Trophoblast cell (in vitro differentiated cells and primary cell): ENCODE results near the gene IL10RB.

Experiments
- DNase-seq, 2 donors: peaks; one replicate each; pipeline ENCODE4 v3.0.0-alpha.2; 2016
- H2AFZ ChIP-seq: 2 replicates; pipeline ENCODE4 v1.6.1; 2013; ENCODE audit warnings: low read length, moderate library complexity, mild to moderate bottlenecking; ENCODE audit not compliant: insufficient read depth, poor library complexity
- H2AK5ac ChIP-seq: 2 replicates; pipeline ENCODE4 v1.6.1; 2013; ENCODE audit warnings: mild to moderate bottlenecking, low read length
- H2BK120ac ChIP-seq: 2 replicates; pipeline ENCODE4 v1.6.1; 2013; ENCODE audit warnings: low read length, mild to moderate bottlenecking, moderate library complexity; ENCODE audit not compliant: insufficient read depth, poor library complexity
- H2BK12ac ChIP-seq: 2 replicates; pipeline ENCODE4 v1.6.1; 2013; ENCODE audit warnings: mild to moderate bottlenecking, low read length, moderate library complexity
- H2BK5ac ChIP-seq: 2 replicates; pipeline ENCODE4 v1.6.1; 2013; ENCODE audit warnings: low read length, low read depth, moderate library complexity, mild to moderate bottlenecking; ENCODE audit not compliant: poor library complexity
- H3K14ac ChIP-seq: 2 replicates; pipeline ENCODE4 v1.6.1; 2013; ENCODE audit warnings: mild to moderate bottlenecking, low read length
- H3K18ac ChIP-seq: 2 replicates; pipeline ENCODE4 v1.6.1; 2013; ENCODE audit warnings: mild to moderate bottlenecking, low read length
- H3K23ac ChIP-seq: 2 replicates; pipeline ENCODE4 v1.6.1; 2013; ENCODE audit warnings: low read length
- H3K27ac ChIP-seq: 2 replicates; pipeline ENCODE4 v1.5.1; 2013; ENCODE audit warnings: low read depth, mild to moderate bottlenecking, inconsistent platforms, low read length, moderate library complexity
- H3K27me3 ChIP-seq: 2 replicates; pipeline ENCODE4 v1.6.1; 2013; ENCODE audit warnings: inconsistent platforms, mild to moderate bottlenecking, low read length, moderate library complexity; ENCODE audit not compliant: insufficient read depth
- H3K36me3 ChIP-seq, 2 experiments: 1 replicate in 1 of 2; 2 replicates in 1 of 2; pipeline ENCODE4 v1.6.1; 2013; ENCODE audit warnings: low read length in 2 of 2, mild to moderate bottlenecking in 2 of 2, moderate library complexity in 1 of 2; ENCODE audit not compliant: insufficient read depth in 2 of 2, control insufficient read depth in 1 of 2
- H3K4ac ChIP-seq: 2 replicates; pipeline ENCODE4 v1.6.1; 2013; ENCODE audit warnings: low read depth, mild to moderate bottlenecking, low read length, moderate library complexity
- H3K4me1 ChIP-seq, 2 experiments: 1 replicate in 1 of 2; 2 replicates in 1 of 2; pipeline ENCODE4 v1.6.1; 2013; ENCODE audit warnings: low read length in 2 of 2, mild to moderate bottlenecking in 2 of 2, moderate library complexity in 1 of 2; ENCODE audit not compliant: insufficient read depth in 2 of 2, control insufficient read depth in 1 of 2
- H3K4me2 ChIP-seq: 2 replicates; pipeline ENCODE4 v1.6.1; 2013; ENCODE audit warnings: inconsistent platforms, mild to moderate bottlenecking, low read length, moderate library complexity
- H3K4me3 ChIP-seq: 2 replicates; pipeline ENCODE4 v1.5.1; 2013; ENCODE audit warnings: mild to moderate bottlenecking, low read depth, low read length, inconsistent platforms
- H3K79me1 ChIP-seq: one replicate; pipeline ENCODE4 v1.6.1; 2013; ENCODE audit warnings: low read length
- H3K79me2 ChIP-seq: 2 replicates; pipeline ENCODE4 v1.6.1; 2013; ENCODE audit warnings: low read length, mild to moderate bottlenecking; ENCODE audit not compliant: control insufficient read depth, insufficient read depth, poor library complexity
- H3K9ac ChIP-seq: 2 replicates; pipeline ENCODE4 v1.6.1; 2013; ENCODE audit warnings: mild to moderate bottlenecking, low read length
- H3K9me3 ChIP-seq: 2 replicates; pipeline ENCODE4 v1.6.1; 2013; ENCODE audit warnings: low read depth, mild to moderate bottlenecking, control low read depth, inconsistent platforms, low read length; ENCODE audit not compliant: insufficient read depth
- H4K12ac ChIP-seq: 2 replicates; pipeline ENCODE4 v1.6.1; 2013; ENCODE audit warnings: low read depth, mild to moderate bottlenecking, low read length, moderate library complexity
- H4K8ac ChIP-seq: 2 replicates; pipeline ENCODE4 v1.6.1; 2013; ENCODE audit warnings: low read depth, mild to moderate bottlenecking, low read length, moderate library complexity
- H4K91ac ChIP-seq: one replicate; pipeline ENCODE4 v1.6.1; 2013; ENCODE audit warnings: low read depth, mild to moderate bottlenecking, low read length, moderate library complexity
- WGBS: extraction: QIAGEN DNeasy Blood & Tissue Kit; methylation state at CpG from one replicate; pipeline ENCODE4 v1.1.7; 2013; ENCODE audit warnings: missing lambda C conversion rate; ENCODE audit not compliant: insufficient read length, insufficient coverage; ENCODE audit errors: extremely low coverage; 5-methylcytosine and 5-hydroxymethylcytosine counted together

Gene IL10RB

GRCh38 chr21:33299181-33299752 is 33.1 kb downstream of the IL10RB start:
- Histone ChIP-seq H3K27me3 (no peaks in the 10 kb centered on the region), H2AK5ac (no peak overlapping the region), H4K91ac (no peak overlapping the region), H3K4ac (no peak overlapping the region), H3K9me3 (peaks cover 4% of the 10 kb centered on the region), H3K79me2 (no peaks in the 10 kb centered on the region), H3K14ac (no peak overlapping the region), H3K36me3 (no peaks in the 10 kb centered on the region), H3K4me3 (no peak overlapping the region), H2BK5ac (no peak overlapping the region), H2BK12ac (no peak overlapping the region), H2AFZ (no peak overlapping the region), H4K8ac (no peak overlapping the region), H3K9ac (no peak overlapping the region), H3K18ac (no peak overlapping the region), H3K4me2 (no peak overlapping the region), H3K27ac (no peak overlapping the region), H3K23ac (no peak overlapping the region), H3K4me1 (peaks cover 0 to 4% of the 10 kb centered on the region in 2 experiments), H4K12ac (no peak overlapping the region), H2BK120ac (no peak overlapping the region), H3K79me1 (no peaks in the 10 kb centered on the region)
- DNase-seq = no peak
- no CpG with 5 or more reads among the region's 5 CpGs for WGBS

DNA sequence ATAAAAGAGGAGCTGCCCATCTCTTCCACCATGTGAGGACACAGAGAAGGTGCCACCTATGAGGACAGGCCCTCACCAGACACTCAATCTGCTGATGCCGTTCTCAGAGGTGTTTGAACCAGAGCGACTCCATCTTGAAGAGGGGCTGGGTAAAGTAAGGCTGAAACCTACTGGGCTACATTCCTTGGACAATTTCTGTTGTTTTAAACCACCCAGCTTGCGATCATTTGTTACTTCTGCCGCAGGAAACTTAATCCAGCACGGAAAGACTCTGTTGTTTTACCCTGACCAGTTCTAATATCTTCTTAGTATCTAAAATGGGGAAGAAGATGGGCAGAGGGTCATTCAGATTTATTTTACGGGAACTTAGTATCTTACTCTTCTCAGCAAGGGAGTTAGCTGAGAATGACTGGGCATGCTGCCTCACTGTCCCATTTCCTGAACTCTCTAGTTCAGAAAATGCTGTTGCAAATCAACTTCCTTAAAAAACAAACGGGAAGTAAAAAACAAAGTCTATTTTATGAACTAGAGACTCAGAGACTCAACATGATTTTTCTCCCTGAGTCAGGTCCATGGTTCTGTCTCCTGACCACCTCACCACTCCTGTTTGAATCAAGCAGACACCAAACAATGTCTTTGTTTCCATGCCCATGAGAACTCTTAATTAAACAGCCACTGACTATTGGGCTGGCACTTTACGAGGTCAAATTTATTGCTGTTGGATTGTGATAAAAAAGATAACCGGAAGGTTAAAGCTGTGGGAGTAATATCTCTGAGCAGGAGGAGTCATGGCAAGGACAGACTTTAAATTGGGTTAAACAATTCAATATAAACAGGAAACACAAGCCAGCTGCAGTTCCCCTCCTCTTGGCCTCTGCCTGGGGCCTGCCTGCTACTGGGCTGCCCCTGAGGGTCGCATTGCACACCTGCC is 34.8 kb downstream of the IL10RB start:
- no CpG with 5 or more reads among the region's 10 CpGs for WGBS
- no peak overlapping the region for H3K4me3 ChIP-seq

DNA sequence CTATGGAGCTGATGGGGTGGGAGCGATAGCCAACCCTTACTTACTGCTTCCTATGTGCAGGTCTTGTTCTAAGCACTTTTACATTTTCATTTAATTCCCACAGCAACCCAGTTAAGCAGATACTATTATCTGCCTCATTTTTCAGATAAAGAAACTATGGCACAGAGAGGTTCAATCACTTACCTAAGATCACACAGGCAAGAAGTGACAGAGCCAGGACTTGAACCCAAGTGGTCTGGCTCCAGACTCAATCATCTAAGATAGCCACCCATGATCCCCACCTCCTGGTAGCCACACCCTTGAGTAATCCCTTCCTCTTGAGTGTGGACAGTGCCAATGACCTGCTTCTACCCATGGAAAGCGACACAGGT is 35.5 kb downstream of the IL10RB start:
- Histone ChIP-seq H3K9me3 (peaks cover 4% of the 10 kb centered on the region), H2BK5ac (no peak overlapping the region), H3K4me1 (peaks cover 0 to 4% of the 10 kb centered on the region in 2 experiments), H3K23ac (no peak overlapping the region), H2AFZ (no peak overlapping the region), H2BK120ac (no peak overlapping the region), H3K79me1 (no peaks in the 10 kb centered on the region), H3K4ac (no peak overlapping the region), H4K12ac (no peak overlapping the region), H3K27me3 (no peaks in the 10 kb centered on the region), H3K4me2 (no peak overlapping the region), H4K91ac (no peak overlapping the region), H3K9ac (no peak overlapping the region), H3K79me2 (no peaks in the 10 kb centered on the region), H3K36me3 (no peaks in the 10 kb centered on the region), H3K27ac (no peak overlapping the region), H3K18ac (no peak overlapping the region), H4K8ac (no peak overlapping the region), H2AK5ac (no peak overlapping the region), H3K4me3 (no peak overlapping the region), H2BK12ac (no peak overlapping the region), H3K14ac (no peak overlapping the region)
- DNase-seq = no peak
- no CpG with 5 or more reads among the region's 2 CpGs for WGBS

More for the DNA sequence above, 34.8 kb downstream of the IL10RB start:
- Histone ChIP-seq H2BK12ac (no peak overlapping the region), H3K4ac (no peak overlapping the region), H3K9ac (no peak overlapping the region), H4K8ac (no peak overlapping the region), H3K79me2 (no peaks in the 10 kb centered on the region), H3K9me3 (peaks cover 4% of the 10 kb centered on the region), H3K4me1 (peaks cover 0 to 4% of the 10 kb centered on the region in 2 experiments), H3K4me2 (no peak overlapping the region), H2AFZ (no peak overlapping the region), H4K91ac (no peak overlapping the region), H3K18ac (no peak overlapping the region), H3K23ac (no peak overlapping the region), H3K79me1 (no peaks in the 10 kb centered on the region), H4K12ac (no peak overlapping the region), H3K14ac (no peak overlapping the region), H2BK120ac (no peak overlapping the region), H3K36me3 (no peaks in the 10 kb centered on the region), H3K27ac (no peak overlapping the region), H2BK5ac (no peak overlapping the region), H3K27me3 (no peaks in the 10 kb centered on the region), H2AK5ac (no peak overlapping the region)
- DNase-seq = peak in 1 of 2 donors; percentile 36

DNA sequence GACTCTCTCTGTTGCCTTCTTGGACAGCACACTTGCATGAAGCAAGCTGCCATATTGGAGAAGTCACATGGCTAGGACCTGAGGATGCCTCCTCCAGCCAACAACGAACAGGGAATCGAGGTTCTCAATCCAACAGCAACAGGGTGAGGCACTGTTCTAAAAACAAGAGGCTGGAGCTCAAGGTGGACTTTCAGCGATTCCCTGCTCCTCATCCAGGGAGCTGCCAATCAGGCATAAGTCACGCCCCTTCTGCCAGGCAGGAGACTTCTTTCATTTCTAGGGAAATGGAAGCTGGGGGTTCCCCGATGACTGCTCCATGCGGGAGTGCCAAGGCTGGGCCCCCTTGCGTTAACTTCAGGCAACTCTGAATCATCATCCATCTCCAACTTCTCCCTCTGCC is 35.9 kb downstream of the IL10RB start:
- H2AFZ ChIP-seq = no peak overlapping the region
- no peak overlapping the region for H2BK120ac ChIP-seq
- no peaks in the 10 kb centered on the region for H3K79me1 ChIP-seq
- no peak overlapping the region for H3K4ac ChIP-seq
- H3K14ac ChIP-seq = no peak overlapping the region
- H3K27me3 ChIP-seq = no peaks in the 10 kb centered on the region
- no peak overlapping the region for H3K9ac ChIP-seq
- no peak overlapping the region for H2BK12ac ChIP-seq
- H3K23ac ChIP-seq = no peak overlapping the region
- H3K79me2 ChIP-seq = no peaks in the 10 kb centered on the region
- H2BK5ac ChIP-seq = no peak overlapping the region
- no CpG with 5 or more reads among the region's 7 CpGs for WGBS
- H3K4me1 ChIP-seq = peaks cover 0 to 4% of the 10 kb centered on the region in 2 experiments
- H2AK5ac ChIP-seq = no peak overlapping the region
- no peak overlapping the region for H3K27ac ChIP-seq
- no peak overlapping the region for H3K4me3 ChIP-seq
- no peak overlapping the region for H3K18ac ChIP-seq
- no peak overlapping the region for H4K8ac ChIP-seq
- H3K36me3 ChIP-seq = no peaks in the 10 kb centered on the region
- no peak overlapping the region for H3K4me2 ChIP-seq
- H3K9me3 ChIP-seq = peaks cover 4% of the 10 kb centered on the region
- no peak overlapping the region for H4K91ac ChIP-seq
- no peak for DNase-seq
- H4K12ac ChIP-seq = no peak overlapping the region
